BE2C (cell line): ENCODE measurements around the gene B3GLCT.

ENCODE experiments used
- DNase-seq: peaks from one replicate; pipeline ENCODE4 v3.0.0-alpha.2; 2020
- H3K27me3 ChIP-seq: fragments of 250-450 bp; sonication (Bioruptor Pico); 2 replicates; pipeline ENCODE4 v1.5.1; 2020; ENCODE audit warnings: mild to moderate bottlenecking
- H3K36me3 ChIP-seq: fragments of 250-450 bp; sonication (Bioruptor Pico); 2 replicates; pipeline ENCODE4 v1.5.1; 2020; ENCODE audit warnings: mild to moderate bottlenecking
- H3K4me1 ChIP-seq: fragments of 250-450 bp; sonication (Bioruptor Pico); 2 replicates; pipeline ENCODE4 v1.5.1; 2020
- H3K4me3 ChIP-seq: 2 replicates; pipeline ENCODE4 v1.5.1; 2011; ENCODE audit warnings: low read depth, low read length
- H3K9me3 ChIP-seq: fragments of 250-450 bp; sonication (Bioruptor Pico); 2 replicates; pipeline ENCODE4 v1.5.1; 2020
- TF ChIP-seq, protein P1 (sequence below): IDR thresholded peaks from 2 replicates; pipeline ENCODE4 v1.5.1; 2012; ENCODE audit warnings: mild to moderate bottlenecking, low read depth, low read length

B3GLCT gene

DNA sequence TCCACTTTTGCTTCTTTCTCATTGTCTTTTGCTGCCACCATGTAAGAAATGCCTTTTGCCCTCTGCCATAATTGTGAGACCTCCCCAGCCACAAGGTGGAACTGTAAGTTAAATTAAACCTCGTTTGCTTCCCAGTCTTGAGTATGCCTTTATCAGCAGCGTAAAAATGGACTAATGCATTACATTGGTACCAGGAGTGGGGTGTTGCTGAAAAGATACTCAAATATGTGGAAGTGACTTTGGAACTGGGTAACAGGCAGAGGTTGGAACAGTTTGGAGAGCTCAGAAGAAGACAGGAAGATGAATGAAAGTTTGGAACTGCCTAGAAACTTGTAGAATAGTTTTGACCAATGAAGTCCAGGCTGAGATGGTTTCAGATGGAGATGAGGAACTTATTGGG lies 115.2 kb downstream of the B3GLCT start:
- TF ChIP-seq, protein P1, sequence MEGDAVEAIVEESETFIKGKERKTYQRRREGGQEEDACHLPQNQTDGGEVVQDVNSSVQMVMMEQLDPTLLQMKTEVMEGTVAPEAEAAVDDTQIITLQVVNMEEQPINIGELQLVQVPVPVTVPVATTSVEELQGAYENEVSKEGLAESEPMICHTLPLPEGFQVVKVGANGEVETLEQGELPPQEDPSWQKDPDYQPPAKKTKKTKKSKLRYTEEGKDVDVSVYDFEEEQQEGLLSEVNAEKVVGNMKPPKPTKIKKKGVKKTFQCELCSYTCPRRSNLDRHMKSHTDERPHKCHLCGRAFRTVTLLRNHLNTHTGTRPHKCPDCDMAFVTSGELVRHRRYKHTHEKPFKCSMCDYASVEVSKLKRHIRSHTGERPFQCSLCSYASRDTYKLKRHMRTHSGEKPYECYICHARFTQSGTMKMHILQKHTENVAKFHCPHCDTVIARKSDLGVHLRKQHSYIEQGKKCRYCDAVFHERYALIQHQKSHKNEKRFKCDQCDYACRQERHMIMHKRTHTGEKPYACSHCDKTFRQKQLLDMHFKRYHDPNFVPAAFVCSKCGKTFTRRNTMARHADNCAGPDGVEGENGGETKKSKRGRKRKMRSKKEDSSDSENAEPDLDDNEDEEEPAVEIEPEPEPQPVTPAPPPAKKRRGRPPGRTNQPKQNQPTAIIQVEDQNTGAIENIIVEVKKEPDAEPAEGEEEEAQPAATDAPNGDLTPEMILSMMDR: no peak
- Histone ChIP-seq H3K4me3 (no peak overlapping the region), H3K36me3 (no peaks in the 10 kb centered on the region), H3K9me3 (peaks cover 10% of the 10 kb centered on the region), H3K27me3 (no peaks in the 10 kb centered on the region), H3K4me1 (no peaks in the 10 kb centered on the region)
- no peak for DNase-seq

DNA sequence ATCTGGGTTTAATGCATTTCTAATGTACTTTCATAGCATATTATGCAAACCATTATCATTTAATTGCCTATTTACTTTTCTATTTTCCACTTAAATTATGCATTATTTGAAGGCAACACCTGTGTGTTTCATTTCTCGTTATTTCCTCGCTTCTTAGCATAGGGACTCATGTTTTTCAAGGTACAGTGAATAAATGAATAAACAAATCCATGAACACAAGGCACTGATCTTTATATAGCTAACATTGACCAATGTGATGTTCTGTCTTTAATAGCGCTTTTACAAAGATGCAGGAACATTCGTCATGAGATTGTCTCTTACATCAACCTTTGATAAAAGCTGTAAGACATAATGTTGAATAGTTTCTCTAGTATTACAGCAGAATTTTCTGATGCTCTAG lies 121.2 kb downstream of the B3GLCT start:
- TF ChIP-seq, protein P1: no peak
- Histone ChIP-seq H3K4me3 (no peak overlapping the region), H3K4me1 (no peaks in the 10 kb centered on the region), H3K27me3 (no peaks in the 10 kb centered on the region), H3K9me3 (peaks cover under 1% of the 10 kb centered on the region), H3K36me3 (no peaks in the 10 kb centered on the region)
- no peak for DNase-seq

DNA sequence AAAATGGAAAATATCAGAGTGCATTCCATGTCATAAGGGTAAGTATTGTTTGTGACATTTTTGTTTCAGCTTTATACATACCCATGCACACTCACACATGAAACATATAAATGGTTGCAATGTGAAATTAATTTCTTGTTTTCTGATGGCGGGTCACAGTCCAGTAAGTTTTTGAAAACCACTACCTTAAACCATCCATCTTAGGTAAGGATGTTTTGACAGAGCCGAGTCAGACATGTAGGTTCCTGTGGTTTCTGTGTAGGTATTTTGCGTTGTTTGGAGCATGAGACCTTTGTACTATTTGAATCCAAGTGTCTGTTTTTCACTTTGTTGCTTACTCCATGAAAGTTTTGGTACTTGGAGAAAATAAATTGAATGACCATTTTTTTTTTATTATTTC lies 121.7 kb downstream of the B3GLCT start:
- no peaks in the 10 kb centered on the region for H3K9me3 ChIP-seq
- no peak for DNase-seq
- TF ChIP-seq, protein P1: no peak
- H3K27me3 ChIP-seq: no peaks in the 10 kb centered on the region
- H3K4me1 ChIP-seq: no peaks in the 10 kb centered on the region
- no peaks in the 10 kb centered on the region for H3K36me3 ChIP-seq
- H3K4me3 ChIP-seq: no peak overlapping the region

DNA sequence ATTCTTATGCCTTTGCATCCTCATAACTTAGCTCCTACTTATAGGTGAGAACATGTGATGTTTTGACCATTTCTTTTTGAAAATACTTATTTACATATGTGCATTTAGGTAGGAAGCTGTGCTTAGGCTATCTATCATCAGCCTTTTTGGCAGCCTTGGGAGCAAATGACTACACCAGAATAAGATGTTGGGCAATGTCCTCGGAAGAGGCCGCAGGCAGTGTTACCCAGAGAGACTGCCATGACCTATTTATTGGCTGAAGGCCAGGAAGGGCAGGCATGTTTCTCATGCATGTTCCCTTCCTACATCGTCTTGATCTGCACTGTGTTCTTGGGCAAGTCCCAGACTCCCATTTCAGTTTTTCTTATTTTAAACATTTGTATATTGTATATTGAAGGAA lies 122.3 kb downstream of the B3GLCT start:
- Histone ChIP-seq H3K4me3 (no peak overlapping the region), H3K36me3 (no peaks in the 10 kb centered on the region), H3K27me3 (no peaks in the 10 kb centered on the region), H3K9me3 (no peaks in the 10 kb centered on the region), H3K4me1 (no peaks in the 10 kb centered on the region)
- TF ChIP-seq, protein P1: no peak
- peak; percentile 59 for DNase-seq

DNA sequence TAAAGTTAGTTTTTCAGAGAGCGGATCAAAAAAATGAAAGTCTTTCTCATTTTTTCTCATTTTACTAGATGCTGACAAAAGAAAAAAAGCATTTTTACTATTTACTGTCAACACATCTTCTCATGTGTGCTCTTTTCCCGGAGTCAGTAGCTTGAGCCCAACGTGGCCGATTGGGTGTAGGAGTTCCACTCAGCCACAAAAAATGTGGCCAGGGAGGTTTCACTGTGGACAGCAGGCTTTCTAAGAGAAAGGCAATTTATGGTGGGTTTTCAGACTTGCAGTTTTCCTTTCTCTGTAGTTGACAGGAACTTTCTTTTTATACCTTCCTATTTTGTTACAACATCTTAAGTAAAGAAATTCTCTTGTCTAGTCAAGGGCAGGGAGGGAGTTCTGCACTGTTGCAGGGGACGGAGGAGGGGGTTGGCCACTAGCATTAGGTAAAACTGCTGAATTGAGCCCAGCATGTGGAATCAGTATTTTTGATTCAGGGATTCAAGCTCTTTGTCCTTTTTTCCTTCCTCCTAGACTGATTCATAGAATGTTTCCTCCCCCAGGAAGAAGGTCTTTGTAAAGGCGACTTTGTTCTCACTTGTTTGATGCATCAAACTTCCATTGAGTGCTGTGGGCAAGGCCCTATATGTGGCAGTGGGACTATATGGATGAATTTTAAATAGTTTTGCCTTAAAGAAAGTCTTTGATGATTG lies 123.1 kb downstream of the B3GLCT start:
- Histone ChIP-seq H3K4me1 (no peaks in the 10 kb centered on the region), H3K4me3 (no peak overlapping the region), H3K36me3 (no peaks in the 10 kb centered on the region), H3K9me3 (no peaks in the 10 kb centered on the region), H3K27me3 (no peaks in the 10 kb centered on the region)
- no peak for DNase-seq
- TF ChIP-seq, protein P1: no peak

DNA sequence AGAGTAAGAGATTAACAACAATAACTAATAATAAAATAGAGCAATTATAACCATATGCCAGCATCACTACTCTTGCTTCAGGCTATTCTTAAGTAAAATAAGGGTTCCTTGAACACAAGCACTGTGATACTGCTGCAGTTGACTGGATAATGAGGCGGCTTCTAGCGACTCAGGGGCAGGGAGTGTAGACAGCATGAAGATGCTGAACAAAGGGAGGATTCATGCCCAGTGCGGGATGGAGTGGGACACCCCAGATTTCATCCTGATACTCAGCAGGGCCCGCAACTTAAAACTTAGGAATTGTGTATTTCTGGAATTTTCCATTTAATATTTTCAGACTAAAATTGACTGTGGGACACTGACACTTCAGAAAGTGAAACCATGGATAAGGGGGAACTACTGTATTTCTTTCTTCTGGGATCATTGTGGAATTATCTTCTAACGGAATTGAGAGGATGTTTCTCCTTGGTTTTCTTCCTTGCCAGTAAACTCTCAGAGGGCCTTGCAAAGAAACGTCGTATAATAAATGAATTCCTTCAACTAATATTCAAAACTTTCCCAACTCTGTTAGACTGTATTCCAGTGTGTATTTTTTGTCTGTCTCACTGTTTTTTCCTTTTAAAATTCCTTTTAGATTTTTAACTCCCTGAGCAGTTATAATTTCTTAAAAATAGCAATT lies 127.5 kb downstream of the B3GLCT start:
- Histone ChIP-seq H3K4me1 (no peaks in the 10 kb centered on the region), H3K36me3 (no peaks in the 10 kb centered on the region), H3K4me3 (no peak overlapping the region), H3K27me3 (no peaks in the 10 kb centered on the region), H3K9me3 (no peaks in the 10 kb centered on the region)
- DNase-seq: no peak
- TF ChIP-seq, protein P1: no peak
